Dedifferentiated amniotic fluid mesenchymal stem cell (primary cell): ENCODE measurements around the gene CAPZB.

ENCODE experiments used
- DNase-seq: peaks from one replicate; pipeline ENCODE4 v3.0.0-alpha.2; 2016; ENCODE audit errors: extremely low spot score

The CAPZB gene

GRCh38 chr1:19385221-19385620 is 100.1 kb downstream of the CAPZB start:
- no peak for DNase-seq

- DNase-seq, result no peak
These were observed 100.6 kb downstream of the CAPZB start for GRCh38 chr1:19384772-19385187.

- DNase-seq, result no peak
These were observed 101.2 kb downstream of the CAPZB start for GRCh38 chr1:19384113-19384512.

- no peak for DNase-seq
These were observed 103.1 kb downstream of the CAPZB start for GRCh38 chr1:19382222-19382621.

GRCh38 chr1:19381261-19381660 is 104.1 kb downstream of the CAPZB start:
- DNase-seq, result no peak

- no peak for DNase-seq
These were observed 107.3 kb downstream of the CAPZB start for GRCh38 chr1:19377812-19378718.

GRCh38 chr1:19376428-19377372 is 108.6 kb downstream of the CAPZB start:
- DNase-seq, result no peak

GRCh38 chr1:19375631-19376400 is 109.5 kb downstream of the CAPZB start:
- no peak for DNase-seq

GRCh38 chr1:19374926-19375325 is 110.4 kb downstream of the CAPZB start:
- no peak for DNase-seq

- no peak for DNase-seq
These were observed 111.1 kb downstream of the CAPZB start for GRCh38 chr1:19374083-19374801.

- no peak for DNase-seq
These were observed 111.9 kb downstream of the CAPZB start for GRCh38 chr1:19373211-19374082.

- no peak for DNase-seq
These were observed 112.7 kb downstream of the CAPZB start for GRCh38 chr1:19372602-19373001.

GRCh38 chr1:19372136-19372514 is 113.2 kb downstream of the CAPZB start:
- DNase-seq, result no peak

- no peak for DNase-seq
These were observed 113.9 kb downstream of the CAPZB start for GRCh38 chr1:19371226-19372135.

GRCh38 chr1:19370453-19371170 is 114.7 kb downstream of the CAPZB start:
- DNase-seq, result no peak

GRCh38 chr1:19369396-19370090 is 115.8 kb downstream of the CAPZB start:
- no peak for DNase-seq

GRCh38 chr1:19368964-19369363 is 116.4 kb downstream of the CAPZB start:
- no peak for DNase-seq

- DNase-seq, result no peak
These were observed 117.3 kb downstream of the CAPZB start for GRCh38 chr1:19368050-19368449.
